ENCODE measurements around the gene SOAT2.

SOAT2 gene

GRCh38 chr12:53065470-53065869 is 37.8 kb upstream of the SOAT2 start:
- DNase-seq, result no peak

- DNase-seq, result peak; percentile 7
Observed at GRCh38 chr12:53065975-53066931, 37.0 kb upstream of the SOAT2 start.

GRCh38 chr12:53067074-53067992 is 36.0 kb upstream of the SOAT2 start:
- DNase-seq, result no peak

DNA sequence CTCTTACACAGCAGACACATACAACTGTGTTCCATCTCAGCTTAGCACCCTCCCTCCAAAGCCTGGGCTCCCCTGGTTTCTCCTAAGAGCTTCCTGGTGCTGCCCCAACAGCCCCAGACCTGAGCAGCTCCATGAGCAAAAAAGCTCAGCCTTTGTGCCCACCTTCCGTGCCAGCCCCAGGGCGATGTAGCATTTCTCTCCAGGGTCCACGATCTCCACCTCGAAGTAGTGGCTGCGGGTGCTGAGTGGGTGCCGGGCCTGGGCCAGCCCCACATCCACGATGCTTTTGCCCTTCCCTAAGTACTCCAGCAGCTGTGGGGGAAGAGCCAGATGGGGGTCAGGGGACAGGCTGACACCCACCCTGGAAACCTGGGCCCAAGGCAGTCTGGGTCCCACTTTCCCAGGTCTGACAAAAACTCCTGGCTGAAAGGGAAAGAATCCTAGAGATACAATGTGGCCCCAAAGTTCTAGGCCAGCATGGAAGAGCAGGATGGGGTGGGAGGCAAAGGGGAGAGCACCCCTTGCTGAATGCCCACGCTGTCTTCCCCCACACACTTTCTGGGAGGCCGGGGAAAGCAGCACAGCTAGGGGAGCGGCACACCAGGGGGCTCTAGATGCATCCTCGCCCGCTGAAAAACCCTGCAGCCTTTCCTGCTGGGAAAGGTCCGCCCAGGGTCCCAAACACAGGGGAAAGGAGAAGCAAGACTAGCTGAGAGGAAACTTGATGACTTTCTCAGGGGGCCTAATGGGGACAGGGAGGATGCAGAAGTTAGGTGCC is 35.1 kb upstream of the SOAT2 start:
- DNase-seq, result no peak

GRCh38 chr12:53068811-53069585 is 34.3 kb upstream of the SOAT2 start:
- no peak for DNase-seq

DNA sequence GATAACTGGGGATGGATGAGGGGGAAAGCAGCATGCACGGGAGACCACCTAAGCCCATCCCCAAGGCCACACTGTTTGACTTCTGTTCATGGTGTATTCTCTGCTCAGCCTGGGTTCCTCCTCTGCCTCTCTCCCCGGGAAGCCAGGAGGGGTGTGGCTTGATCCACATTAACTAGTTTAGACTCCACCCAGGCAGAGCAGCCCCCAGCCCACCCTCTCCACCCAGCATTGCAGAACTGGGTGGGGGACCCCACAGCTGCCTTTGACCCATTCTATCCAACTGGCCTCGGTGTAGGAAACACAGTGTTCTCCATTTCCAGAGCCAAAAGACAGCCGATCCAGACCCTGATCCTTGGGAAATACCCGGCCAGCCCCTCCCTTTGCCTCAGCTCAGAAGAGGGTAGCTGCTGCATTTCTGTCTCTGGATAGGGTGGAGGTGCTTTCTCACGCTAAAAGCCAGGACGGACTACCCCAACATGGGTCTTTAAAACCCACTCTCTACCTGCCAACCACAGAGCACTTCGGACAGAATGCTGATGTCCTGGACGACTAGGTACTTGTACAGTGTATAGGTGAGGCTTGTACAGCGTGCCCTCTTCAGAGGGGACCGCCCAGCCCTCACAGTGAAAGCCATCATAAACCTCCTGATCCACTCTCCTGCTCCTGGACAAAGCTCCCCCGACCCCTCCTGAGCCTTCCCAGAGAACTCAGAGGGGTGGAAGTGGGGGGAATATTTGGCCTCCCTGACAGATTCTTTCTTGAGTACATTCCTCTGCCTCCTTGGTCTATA is 33.5 kb upstream of the SOAT2 start:
- no peak for DNase-seq

GRCh38 chr12:53070877-53071492 is 32.3 kb upstream of the SOAT2 start:
- no peak for DNase-seq

DNA sequence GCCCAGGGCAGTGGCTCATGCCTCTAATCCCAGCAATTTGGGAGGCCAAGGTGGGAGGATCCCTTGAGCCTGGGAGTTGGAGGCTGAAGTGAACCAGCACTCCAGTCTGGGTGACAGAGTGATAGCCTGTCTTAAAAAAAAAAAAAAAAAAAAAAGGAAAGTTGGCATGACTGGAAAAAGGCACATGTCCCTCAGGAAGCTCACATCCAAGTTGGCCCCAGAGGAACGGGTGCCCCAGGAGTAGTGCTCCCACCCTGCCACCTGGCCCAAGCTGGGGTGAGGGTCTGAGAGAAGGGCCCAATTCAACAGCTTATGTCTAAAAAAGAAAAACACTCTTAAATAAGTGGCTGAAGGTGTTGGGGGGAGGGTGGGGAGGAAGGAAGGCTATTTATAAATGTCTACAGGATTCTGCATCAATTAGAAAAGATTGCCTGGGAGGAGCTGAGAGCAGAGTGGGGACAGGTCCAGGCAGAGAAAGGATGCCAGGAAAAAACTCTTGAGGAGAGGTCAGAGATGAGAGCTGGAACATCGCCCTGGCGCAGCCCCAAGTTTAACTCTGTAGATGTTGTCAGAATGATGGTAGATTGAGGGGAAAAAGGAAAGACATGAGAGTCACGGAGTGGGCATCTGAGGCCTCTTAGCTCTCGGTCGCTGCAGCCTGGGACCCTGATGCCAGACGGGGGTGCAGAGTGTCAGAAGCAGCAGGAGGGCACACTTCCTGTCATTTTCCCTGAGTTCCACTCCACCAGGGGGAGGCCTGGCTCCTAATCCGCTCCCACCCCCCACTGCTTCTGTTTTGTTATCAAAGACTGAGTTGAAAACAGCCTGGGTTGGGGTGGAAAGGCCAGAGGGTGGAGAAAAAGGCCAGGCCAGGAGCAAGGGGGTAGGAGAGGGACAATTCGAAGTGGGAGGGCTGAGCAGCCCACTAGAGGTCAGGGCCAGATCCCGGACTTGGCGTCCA is 31.4 kb upstream of the SOAT2 start:
- peak; percentile 54 for DNase-seq

GRCh38 chr12:53073881-53074280 is 29.4 kb upstream of the SOAT2 start:
- no peak for DNase-seq

- no peak for DNase-seq
Observed at GRCh38 chr12:53074283-53074998, 28.8 kb upstream of the SOAT2 start.

- no peak for DNase-seq
Observed at GRCh38 chr12:53074999-53075370, 28.3 kb upstream of the SOAT2 start.

GRCh38 chr12:53076461-53076860 is 26.8 kb upstream of the SOAT2 start:
- no peak for DNase-seq

DNA sequence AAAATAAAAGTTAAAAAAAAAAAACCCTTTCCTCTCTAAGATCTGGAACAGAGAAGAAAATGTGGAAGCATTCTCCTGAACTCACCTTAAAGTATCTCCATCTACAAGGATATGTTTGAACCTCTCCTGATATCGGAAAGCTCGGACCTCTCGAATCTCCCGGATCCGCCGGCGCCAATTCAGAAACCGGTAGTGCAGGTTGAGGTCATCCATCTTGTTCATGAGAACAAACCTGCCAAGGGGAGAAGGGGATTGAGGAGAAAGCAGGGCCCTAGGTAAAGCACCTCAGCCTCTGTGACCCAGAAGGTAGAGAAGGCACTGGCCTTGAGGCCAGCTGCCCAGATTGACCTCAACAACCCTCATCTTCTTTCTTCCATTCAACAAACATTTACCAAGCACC is 26.3 kb upstream of the SOAT2 start:
- DNase-seq, result no peak

- peak; percentile 65 for DNase-seq
Observed at GRCh38 chr12:53078425-53079225, 24.7 kb upstream of the SOAT2 start.

- peak; percentile 69 for DNase-seq
Observed at GRCh38 chr12:53079226-53080117, 23.8 kb upstream of the SOAT2 start, which contains the start of gene SPRYD3. Gene SPRYD3, minus strand, starts transcription at chr12:53079390. Its CDS starts 57 bp downstream, at chr12:53079333.

DNA sequence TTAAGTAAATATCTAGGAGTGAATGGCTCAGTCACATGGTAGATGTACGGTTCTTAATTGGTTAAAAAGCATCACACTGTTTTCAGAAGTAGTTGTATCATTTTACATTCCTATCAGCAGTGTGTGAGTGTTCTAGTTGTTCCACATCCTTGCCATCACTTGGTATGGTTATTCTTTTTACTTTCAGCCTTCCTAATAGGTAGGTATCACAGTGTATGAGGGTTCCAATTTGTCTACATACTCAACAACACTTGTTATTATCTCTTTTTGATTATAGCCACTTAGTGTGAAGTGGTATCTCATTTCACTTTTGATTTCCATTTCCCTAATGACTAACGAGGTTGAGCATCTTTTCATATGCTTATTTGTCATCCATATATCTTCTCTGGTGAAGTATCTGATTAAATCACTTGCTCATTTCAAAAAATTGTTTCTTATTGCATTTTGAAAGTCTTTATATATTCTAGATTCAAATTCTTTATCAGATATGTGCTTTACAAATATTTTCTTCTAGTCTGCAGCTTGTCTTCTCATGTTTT is 20.6 kb upstream of the SOAT2 start:
- DNase-seq, result no peak

Measured in DMS79 treated with DMSO at 0.1 percent for 48 hours (cell line).